NT2/D1 (cell line): ENCODE results near the gene TBC1D22A.

Source experiments
- SUZ12 ChIP-seq: IDR thresholded peaks from 2 replicates; pipeline ENCODE4 v1.6.1; 2011; ENCODE audit not compliant: insufficient read length, insufficient read depth; ENCODE audit errors: extremely low read depth
- YY1 ChIP-seq: IDR thresholded peaks from 2 replicates; pipeline ENCODE4 v1.6.1; 2011; ENCODE audit not compliant: insufficient read length, insufficient read depth
- ZNF274 ChIP-seq: IDR thresholded peaks from 2 replicates; pipeline ENCODE4 v1.6.1; 2011; ENCODE audit warnings: mild to moderate bottlenecking, low read depth, low read length

DNA sequence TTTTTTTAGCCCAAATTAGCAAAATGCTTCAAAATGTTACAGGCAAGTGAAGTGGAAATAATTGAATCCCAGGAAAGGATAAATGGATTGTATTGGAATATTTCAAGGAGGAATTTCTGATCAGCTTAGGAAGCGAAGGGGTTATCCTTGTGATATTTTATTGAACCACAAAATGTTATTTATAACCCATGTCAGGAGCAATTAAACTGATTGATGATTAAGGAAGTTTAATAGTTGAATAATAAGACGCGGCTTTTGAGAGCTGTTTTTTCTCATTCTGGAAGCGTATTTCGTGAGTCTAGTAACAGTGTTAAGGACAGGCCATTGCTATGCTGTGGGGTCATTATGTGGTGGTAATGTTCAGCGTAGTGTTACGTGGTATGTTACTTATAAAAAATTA is 192.3 kb downstream of the TBC1D22A start:
- TF ChIP-seq ZNF274 (no peak), SUZ12 (no peak), YY1 (no peak)
